K562 (cell line): ENCODE measurements around the gene ASB7. TPM values are rescaled to one million over a fixed set of nuclear protein-coding genes. Genes with fewer than 3 reads are reported as not detected.
A peak's percentile ranks its signal among the peaks of the same experiment; 100 is the strongest.

Source experiments
- ATAC-seq: fragments of 200-7000 bp; cut with Tn5 transposase; 3 replicates; pipeline ENCODE4 v1.9.1; 2020; ENCODE audit warnings: moderate library complexity
- BruUV-seq: library from RNA; stranded (reverse); fragments of 400-500 nt; replicated peaks from 2 replicates; lab custom pipeline; 2021; lab: Mats Ljungman, UMichigan
- CTCF ChIA-PET: fragments of 300-600 bp; formaldehyde crosslinking; extraction: SDS; loops from one replicate; lab custom pipeline; 2021; ENCODE audit warnings: low intra/inter-chr PET ratio; lab: Yijun Ruan, JAX
- POLR2A ChIA-PET: fragments of 300-600, 350-650 bp; sonication (Branson Sonifier 250); formaldehyde crosslinking; extraction: SDS; loops from one replicate; lab custom pipeline; 2021; ENCODE audit warnings: antibody characterized with exemption, inconsistent platforms; lab: Yijun Ruan, JAX
- DNase-seq, 4 experiments: peaks; one replicate each; pipeline versions ENCODE4 v3.0.0 to v3.0.0-alpha.2; 2011 to 2018; ENCODE audit warnings: low spot score in 3 of 4, mixed read lengths in 3 of 4; ENCODE audit errors: extremely low read depth in 1 of 4
- FAIRE-seq: peaks from 2 replicates; lab custom pipeline; 2011; peaks lifted over from hg19 to GRCh38; lab: Jason Lieb, UNC
- H2AFZ ChIP-seq: 2 replicates; pipeline ENCODE4 v1.6.0; 2011; ENCODE audit warnings: low read depth, low read length, control low read depth, inconsistent platforms
- H3K27ac ChIP-seq: fragments of 200-600 bp; 3 replicates; pipeline ENCODE4 v1.8.0; 2011; ENCODE audit warnings: low read depth, mild to moderate bottlenecking, control low read depth, inconsistent platforms, low read length, moderate library complexity, mixed read lengths; ENCODE audit errors: extremely low read depth
- H3K27me3 ChIP-seq, 2 experiments: fragments of 300-600 bp in 1 of 2; 2 replicates in 1 of 2; 3 replicates in 1 of 2; pipeline versions ENCODE4 v1.6.0 to v1.8.0; 2011; ENCODE audit warnings: inconsistent platforms in 2 of 2, low read length in 2 of 2, mild to moderate bottlenecking in 1 of 2, mixed read lengths in 1 of 2, moderate library complexity in 1 of 2; ENCODE audit not compliant: control insufficient read depth in 2 of 2, insufficient read depth in 2 of 2
- H3K36me3 ChIP-seq: fragments of 300-600 bp; 3 replicates; pipeline ENCODE4 v1.8.0; 2011; ENCODE audit warnings: mild to moderate bottlenecking, low read length, inconsistent platforms; ENCODE audit not compliant: control insufficient read depth, insufficient read depth
- H3K4me1 ChIP-seq, 2 experiments: fragments of 200-600 bp in 1 of 2; replicated peaks in 1 of 2; 2 replicates in 1 of 2; 3 replicates in 1 of 2; pipeline versions ENCODE4 v1.5.1 to v1.8.0; 2011; ENCODE audit warnings: inconsistent platforms in 2 of 2, low read length in 2 of 2, mild to moderate bottlenecking in 1 of 2, mixed read lengths in 1 of 2, moderate library complexity in 1 of 2; ENCODE audit not compliant: control insufficient read depth in 2 of 2, insufficient read depth in 2 of 2
- H3K4me2 ChIP-seq: 2 replicates; pipeline ENCODE4 v1.6.1; 2011; ENCODE audit warnings: low read length, control low read depth, inconsistent platforms, mixed read lengths; ENCODE audit not compliant: insufficient read depth
- H3K4me3 ChIP-seq: fragments of 200-600 bp; sonication (generic), shearing (Covaris generic); 2 replicates; pipeline ENCODE4 v1.5.1; 2016; ENCODE audit warnings: control low read depth, inconsistent platforms
- H3K79me2 ChIP-seq: fragments of 200-600 bp; 3 replicates; pipeline ENCODE4 v1.8.0; 2011; ENCODE audit warnings: low read length, inconsistent platforms; ENCODE audit not compliant: control insufficient read depth, insufficient read depth
- H3K9ac ChIP-seq, 2 experiments: 2 replicates each; pipeline versions ENCODE4 v1.6.0 to v1.6.1; 2011; ENCODE audit warnings: low read depth in 2 of 2, low read length in 2 of 2, control low read depth in 1 of 2, inconsistent platforms in 1 of 2, mild to moderate bottlenecking in 1 of 2, mixed read lengths in 1 of 2; ENCODE audit not compliant: insufficient read depth in 1 of 2
- H3K9me1 ChIP-seq: one replicate; pipeline ENCODE4 v1.6.0; 2011; ENCODE audit warnings: inconsistent platforms, mild to moderate bottlenecking, low read length, moderate library complexity; ENCODE audit not compliant: control insufficient read depth, insufficient read depth
- H3K9me3 ChIP-seq: replicated peaks from 2 replicates; pipeline ENCODE4 v1.5.1; 2011; ENCODE audit warnings: low read depth, low read length, inconsistent platforms; ENCODE audit not compliant: control insufficient read depth, insufficient read depth
- H4K20me1 ChIP-seq: replicated peaks from 2 replicates; pipeline ENCODE4 v1.6.1; 2011; ENCODE audit warnings: low read length, inconsistent platforms, mixed read lengths; ENCODE audit not compliant: control insufficient read depth, insufficient read depth
- ESRRA ChIP-seq: fragments of 450-650 bp; IDR thresholded peaks from 2 replicates; pipeline ENCODE4 v1.6.1; 2014; ENCODE audit warnings: low read depth, mild to moderate bottlenecking, moderate library complexity, borderline replicate concordance
- PHB2 ChIP-seq: fragments of 450-650 bp; IDR thresholded peaks from 2 replicates; pipeline ENCODE4 v1.6.1; 2017; ENCODE audit warnings: low read depth
- PTRF ChIP-seq: fragments of 450-650 bp; IDR thresholded peaks from 2 replicates; pipeline ENCODE4 v1.6.1; 2016; ENCODE audit warnings: mild to moderate bottlenecking, missing genetic modification characterization, missing compliant biosample characterization
- ZNF699 ChIP-seq: fragments of 250-450 bp; sonication (Bioruptor Pico); IDR thresholded peaks from 2 replicates; pipeline ENCODE4 v1.8.0; 2021; ENCODE audit warnings: mild to moderate bottlenecking, moderate library complexity; ENCODE audit not compliant: insufficient replicate concordance
- WGBS: fragments of 100-300 bp; shearing (Covaris generic); methylation state at CpG from one replicate; pipeline ENCODE4 v1.1.6; 2016; ENCODE audit warnings: low coverage, mixed read lengths; ENCODE audit not compliant: insufficient coverage; ENCODE audit errors: missing lambda C conversion rate; 5-methylcytosine and 5-hydroxymethylcytosine counted together
- in situ Hi-C: fragments of 300-500 bp; cut with MboI; formaldehyde crosslinking; loops from 4 replicates; pipeline ENCODE4 v1.15.0; 2018; ENCODE audit warnings: inconsistent platforms, mixed read lengths
- intact Hi-C: fragments of 100-400 bp; cut with micrococcal nuclease; formaldehyde crosslinking; loops from 2 replicates; pipeline ENCODE4 v1.14.2; 2022
- polyA plus RNA-seq, 8 experiments: library from polyadenylated mRNA; depleted of rRNA in 4 of 8; stranded (reverse) in 5 of 8; unstranded in 3 of 8; fragments of >200 nt; fragmentation: Nextera tagmentation in 2 of 8; fragmentation: Illumina TruSeq in 1 of 8; extraction: Ambion mirVana in 2 of 8; extraction: Trizol in 1 of 8; gene quantifications; 2 replicates each; pipeline versions ENCODE4 v1.2.1 to v1.2.3, GENCODE V29; 2011 to 2014; ENCODE audit warnings: inconsistent platforms in 1 of 8, missing spikeins in 1 of 8
- total RNA-seq, 7 experiments: library from RNA; depleted of rRNA in 6 of 7; stranded (reverse); fragments of >200 nt in 6 of 7; fragmentation: Illumina TruSeq in 2 of 7; extraction: Trizol in 2 of 7; gene quantifications; 2 replicates each; pipeline versions ENCODE4 v1.2.1 to v1.2.3, GENCODE V29; 2011 to 2021; ENCODE audit warnings: low replicate concordance in 1 of 7

The ASB7 gene
- total and polyA plus RNA-seq, 9 of the 15 experiments (the other 6 are each of a cell fraction or from before 2014, with no cell fraction given): 1.8 to 10.1 (median 6.8) TPM

DNA sequence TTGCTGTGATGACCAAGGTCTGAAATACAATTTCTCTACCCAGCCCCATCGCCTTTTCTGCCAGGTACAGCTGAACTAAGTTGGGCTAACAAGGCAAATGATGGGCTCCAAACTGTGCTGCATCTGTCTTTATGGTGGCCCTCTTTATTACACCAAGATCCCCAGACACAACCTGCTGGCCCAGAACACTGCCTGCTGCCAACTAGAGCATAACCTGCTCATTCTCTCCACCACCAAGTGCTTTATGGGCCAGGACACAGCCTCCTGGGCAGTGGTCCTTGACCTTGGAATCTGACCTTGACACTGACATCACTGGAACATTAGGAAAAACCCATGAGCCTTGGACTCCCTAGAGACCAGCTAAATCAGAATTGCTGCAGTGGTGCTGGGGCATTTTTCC is 3.7 kb upstream of the ASB7 start:
- no peak overlapping the region for H3K4me3 ChIP-seq
- peaks cover 11 to 40% of the 10 kb centered on the region in 2 experiments for H3K4me1 ChIP-seq
- ChIA-PET CTCF (no interaction called here), POLR2A (interaction anchor here (0.7 kb wide), 1 partner anchor 10 kb away, joined by 4 read pairs; no protein-coding TSS in a partner anchor)
- WGBS: 70% methylated on average over 1 of the region's 1 CpG
- TF ChIP-seq PTRF (no peak), ESRRA (peak; percentile 77)
- no peak for ATAC-seq
- H4K20me1 ChIP-seq: peaks cover 3% of the 10 kb centered on the region; the same call in 1 of the 2 replicates
- peak overlapping the region; percentile 52 to 54; a peak in 3 of 4 replicates for H3K9ac ChIP-seq
- no peaks in the 10 kb centered on the region for H3K27me3 ChIP-seq
- H3K36me3 ChIP-seq: peaks cover 18% of the 10 kb centered on the region; the same call in 2 of the 3 replicates
- BruUV-seq: no TSS peak
- H3K4me2 ChIP-seq: peak overlapping the region; percentile 34
- H2AFZ ChIP-seq: no peak overlapping the region
- peak; percentile 26 for FAIRE-seq
- intact Hi-C loops: no loop called here
- peak overlapping the region; percentile 71 for H3K27ac ChIP-seq
- H3K9me1 ChIP-seq: no peaks in the 10 kb centered on the region
- H3K9me3 ChIP-seq: no peaks in the 10 kb centered on the region
- in situ Hi-C loops: no loop called here
- peaks cover 97% of the 10 kb centered on the region for H3K79me2 ChIP-seq
- peak in 1 of 4 experiments; percentile 4 for DNase-seq

DNA sequence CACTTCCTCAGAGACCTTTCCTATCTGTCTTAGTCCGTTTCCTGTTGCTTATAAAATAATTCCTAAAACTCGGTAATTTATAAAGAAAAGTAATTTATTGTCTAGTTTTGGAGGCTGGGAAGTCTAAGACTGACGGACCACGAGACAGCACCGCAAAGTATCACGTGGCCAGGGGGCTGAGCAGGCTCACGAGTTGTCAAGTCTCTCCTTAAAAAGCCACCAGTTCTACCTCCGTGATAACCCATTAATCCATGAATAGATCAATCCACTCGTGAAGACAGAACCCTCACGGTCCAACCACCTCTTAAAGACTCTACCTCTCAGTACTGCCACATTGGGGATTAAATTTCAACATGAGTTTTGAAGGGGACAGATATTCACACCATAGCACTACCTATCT is 1.2 kb upstream of the ASB7 start:
- intact Hi-C loops: no loop called here
- TF ChIP-seq PHB2: no peak
- no peak for TF ChIP-seq ZNF699 (CRISPR knock-in tag)

More for the DNA sequence above, 1.2 kb upstream of the ASB7 start:
- Histone ChIP-seq H2AFZ (peak overlapping the region; percentile 80), H3K9me1 (no peaks in the 10 kb centered on the region), H3K36me3 (peaks cover 19% of the 10 kb centered on the region; the same call in 2 of the 3 replicates), H4K20me1 (peaks cover 3% of the 10 kb centered on the region; the same call in 1 of the 2 replicates), H3K4me1 (peaks cover 11 to 29% of the 10 kb centered on the region in 2 experiments), H3K79me2 (peaks cover 94% of the 10 kb centered on the region), H3K4me3 (peak overlapping the region; percentile 95), H3K9me3 (no peaks in the 10 kb centered on the region), H3K9ac (peak overlapping the region; percentile 93 to 96), H3K4me2 (peak overlapping the region; percentile 95), H3K27me3 (no peaks in the 10 kb centered on the region), H3K27ac (peak overlapping the region; percentile 81)
- BruUV-seq: no TSS peak
- CTCF ChIA-PET: no interaction called here
- DNase-seq (peak; percentile 16 to 62 (median 22)), ATAC-seq (0 out of 3 replicates have a peak, but pooled peaks have one; percentile 10), FAIRE-seq (peak; percentile 48)
- POLR2A ChIA-PET: no interaction called here
- 2% methylated on average over 10 of the region's 10 CpGs for WGBS
- in situ Hi-C loops: no loop called here
